ENCODE measurements around the gene AHNAK.
A peak's percentile ranks its signal among the peaks of the same experiment; 100 is the strongest.
"Not testable (repeated sequence)": the region's sequence is repeated elsewhere in the genome, so short reads cannot be mapped to it uniquely, and the experiment has no call there.

AHNAK gene

DNA sequence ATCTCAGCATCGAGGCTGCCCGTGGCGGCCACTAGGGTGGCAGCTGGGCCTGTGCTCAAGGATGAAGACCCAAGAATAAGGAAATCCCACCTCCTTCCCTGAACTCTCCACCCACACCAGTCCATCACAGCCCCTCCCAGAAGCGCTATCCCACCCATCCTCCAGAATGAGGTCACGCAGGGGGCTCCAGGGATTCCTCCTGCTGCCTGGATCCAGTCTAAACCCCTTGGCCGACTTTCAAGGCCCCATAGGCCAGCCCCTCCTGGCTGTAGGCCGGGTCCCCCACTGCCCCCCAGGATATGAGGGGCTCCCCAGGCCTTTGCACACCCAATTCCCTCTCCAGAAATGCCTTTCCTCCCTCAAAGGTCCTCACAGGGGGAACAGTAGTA is 146.7 kb downstream of the AHNAK start:
- DNase-seq: no peak

GRCh38 chr11:62399172-62399877 is 147.3 kb downstream of the AHNAK start:
- no peak for DNase-seq

- DNase-seq: no peak
These were observed 148.3 kb downstream of the AHNAK start for GRCh38 chr11:62398011-62398994.

- no peak for DNase-seq
These were observed 150.6 kb downstream of the AHNAK start for GRCh38 chr11:62395885-62396551.

DNA sequence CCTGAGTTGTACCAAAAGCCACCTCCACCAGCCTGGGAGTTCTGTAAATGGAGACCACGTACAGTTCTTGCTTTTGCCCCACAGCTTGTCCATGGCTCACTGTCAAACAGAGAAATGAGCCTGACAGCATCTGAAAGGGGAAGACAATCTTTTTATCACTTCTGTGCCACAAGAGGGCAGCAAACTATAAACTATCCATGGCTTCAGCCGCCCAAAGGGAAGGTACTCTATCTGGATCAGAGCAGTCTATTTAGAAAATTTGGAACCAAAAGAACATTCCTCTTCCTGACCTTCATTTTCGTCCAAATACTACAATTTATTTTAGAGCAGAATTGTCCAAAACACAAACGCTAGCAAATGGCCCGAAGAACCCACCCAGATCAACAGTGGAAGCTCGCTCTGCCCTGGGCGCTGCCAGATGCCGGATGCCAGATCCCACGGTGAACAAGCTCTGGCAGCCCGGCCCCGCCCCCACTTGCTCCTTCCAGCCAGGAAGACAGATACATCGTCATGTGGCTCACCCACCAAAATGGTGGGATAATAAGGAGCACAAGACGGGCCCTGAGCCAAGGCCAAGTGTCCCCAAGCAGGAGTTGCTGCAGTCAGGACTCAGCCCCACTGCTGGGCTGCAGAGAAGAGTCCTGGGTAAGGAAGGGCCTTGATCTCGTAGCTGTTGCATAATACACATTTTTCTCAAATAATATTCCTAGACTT is 151.6 kb downstream of the AHNAK start:
- peak; percentile 63 for DNase-seq

- DNase-seq: no peak
These were observed 152.9 kb downstream of the AHNAK start for GRCh38 chr11:62393735-62394134.

- DNase-seq: peak; percentile 12
These were observed 153.5 kb downstream of the AHNAK start for GRCh38 chr11:62393061-62393611.

- no peak for DNase-seq
These were observed 154.1 kb downstream of the AHNAK start for GRCh38 chr11:62392506-62392905.

DNA sequence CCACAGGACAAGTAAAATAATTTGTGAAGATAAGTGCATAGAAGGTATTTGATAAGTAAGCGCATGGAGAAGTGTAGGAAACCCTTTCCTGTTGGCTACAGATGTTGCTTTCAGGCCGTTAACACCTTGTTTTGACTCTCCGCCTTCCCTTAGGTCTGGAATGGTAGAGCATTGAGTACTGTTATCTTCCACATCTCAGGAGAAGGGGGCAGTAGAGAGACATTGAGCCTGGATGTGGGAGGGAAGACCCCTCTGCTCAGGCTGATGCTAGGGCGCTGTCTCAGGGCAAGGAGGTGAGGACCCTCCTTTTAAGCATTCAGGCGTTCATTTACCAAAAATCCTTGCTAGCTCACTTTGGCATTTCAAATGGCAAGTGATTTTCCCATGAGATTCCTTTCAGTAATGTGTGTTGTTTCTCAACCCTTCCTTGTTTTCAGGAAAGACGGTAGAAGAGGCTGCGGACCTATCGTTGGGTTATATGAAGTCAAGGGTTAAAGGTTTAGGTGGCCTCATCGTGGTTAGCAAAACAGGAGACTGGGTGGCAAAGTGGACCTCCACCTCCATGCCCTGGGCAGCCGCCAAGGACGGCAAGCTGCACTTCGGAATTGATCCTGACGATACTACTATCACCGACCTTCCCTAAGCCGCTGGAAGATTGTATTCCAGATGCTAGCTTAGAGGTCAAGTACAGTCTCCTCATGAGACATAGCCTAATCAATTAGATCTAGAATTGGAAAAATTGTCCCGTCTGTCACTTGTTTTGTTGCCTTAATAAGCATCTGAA is 154.8 kb downstream of the AHNAK start:
- DNase-seq: no peak

GRCh38 chr11:62390722-62391121 is 155.9 kb downstream of the AHNAK start:
- DNase-seq: no peak

DNA sequence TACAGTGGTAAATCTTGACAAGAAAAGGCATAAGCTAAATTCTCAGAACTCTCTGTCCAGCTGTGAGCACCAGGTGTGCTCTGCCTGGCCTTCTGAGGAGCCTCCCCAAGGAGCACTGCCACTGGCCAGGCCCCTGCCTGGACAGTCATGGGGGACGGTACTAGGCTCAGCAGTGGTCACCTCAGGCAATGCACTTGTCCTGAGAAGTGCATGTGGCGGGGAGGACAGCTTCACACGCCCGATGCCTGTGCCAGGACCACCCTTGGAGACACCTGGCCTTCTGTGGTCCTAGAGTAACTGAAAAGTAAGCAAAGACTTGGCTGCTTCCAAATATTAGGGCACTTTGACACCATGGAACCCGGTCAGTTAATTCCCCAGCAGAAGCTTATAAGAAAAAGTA is 156.4 kb downstream of the AHNAK start:
- DNase-seq: no peak

GRCh38 chr11:62388999-62389398 is 157.6 kb downstream of the AHNAK start:
- no peak for DNase-seq

GRCh38 chr11:62387381-62387780 is 159.2 kb downstream of the AHNAK start:
- no peak for DNase-seq

- not testable (repeated sequence) for DNase-seq
These were observed 160.5 kb downstream of the AHNAK start for GRCh38 chr11:62386083-62386482.

DNA sequence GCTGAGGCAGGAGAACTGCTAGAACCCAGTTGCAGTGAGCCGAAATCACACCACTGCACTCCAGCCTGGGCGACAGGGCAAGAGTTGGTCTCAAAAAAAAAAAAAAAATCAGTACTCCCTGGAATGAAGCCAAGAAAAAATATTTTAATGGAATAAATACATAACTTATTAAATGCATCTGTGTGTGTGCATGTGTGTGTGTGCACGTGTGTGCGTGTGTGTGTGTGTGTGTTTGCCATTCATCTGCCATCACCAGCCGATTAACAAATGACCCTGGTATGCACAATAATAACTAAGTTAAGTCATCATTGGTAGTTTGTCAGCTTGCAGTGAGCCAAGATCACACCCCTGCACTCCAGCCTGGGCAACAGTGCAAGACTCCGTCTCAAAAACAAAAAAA is 162.8 kb downstream of the AHNAK start:
- no peak for DNase-seq
